ENCODE measurements around the gene ANK2.

Gene ANK2

GRCh38 chr4:113256946-113257345 lies 207.5 kb downstream of the ANK2 start:
- no peak overlapping the region for H3K4me3 ChIP-seq (ENCODE audit: low read depth, low read length)
- DNase-seq: no peak
- H3K4me1 ChIP-seq: no peaks in the 10 kb centered on the region
- H3K27me3 ChIP-seq: no peaks in the 10 kb centered on the region
- TF ChIP-seq, protein P1, sequence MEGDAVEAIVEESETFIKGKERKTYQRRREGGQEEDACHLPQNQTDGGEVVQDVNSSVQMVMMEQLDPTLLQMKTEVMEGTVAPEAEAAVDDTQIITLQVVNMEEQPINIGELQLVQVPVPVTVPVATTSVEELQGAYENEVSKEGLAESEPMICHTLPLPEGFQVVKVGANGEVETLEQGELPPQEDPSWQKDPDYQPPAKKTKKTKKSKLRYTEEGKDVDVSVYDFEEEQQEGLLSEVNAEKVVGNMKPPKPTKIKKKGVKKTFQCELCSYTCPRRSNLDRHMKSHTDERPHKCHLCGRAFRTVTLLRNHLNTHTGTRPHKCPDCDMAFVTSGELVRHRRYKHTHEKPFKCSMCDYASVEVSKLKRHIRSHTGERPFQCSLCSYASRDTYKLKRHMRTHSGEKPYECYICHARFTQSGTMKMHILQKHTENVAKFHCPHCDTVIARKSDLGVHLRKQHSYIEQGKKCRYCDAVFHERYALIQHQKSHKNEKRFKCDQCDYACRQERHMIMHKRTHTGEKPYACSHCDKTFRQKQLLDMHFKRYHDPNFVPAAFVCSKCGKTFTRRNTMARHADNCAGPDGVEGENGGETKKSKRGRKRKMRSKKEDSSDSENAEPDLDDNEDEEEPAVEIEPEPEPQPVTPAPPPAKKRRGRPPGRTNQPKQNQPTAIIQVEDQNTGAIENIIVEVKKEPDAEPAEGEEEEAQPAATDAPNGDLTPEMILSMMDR (IDR thresholded peaks at IDR 0.05; ENCODE audit: low read depth, low read length): no peak
- peaks cover 8% of the 10 kb centered on the region for H3K36me3 ChIP-seq
- H3K9me3 ChIP-seq: no peaks in the 10 kb centered on the region

- peaks cover 6% of the 10 kb centered on the region for H3K36me3 ChIP-seq
- no peaks in the 10 kb centered on the region for H3K9me3 ChIP-seq
- H3K27me3 ChIP-seq: no peaks in the 10 kb centered on the region
- no peaks in the 10 kb centered on the region for H3K4me1 ChIP-seq
- no peak for DNase-seq
- no peak overlapping the region for H3K4me3 ChIP-seq (ENCODE audit: low read depth, low read length)
- TF ChIP-seq, protein P1 (IDR thresholded peaks at IDR 0.05; ENCODE audit: low read depth, low read length): no peak
Measured at GRCh38 chr4:113260688-113261087, 211.2 kb downstream of the ANK2 start.

DNA sequence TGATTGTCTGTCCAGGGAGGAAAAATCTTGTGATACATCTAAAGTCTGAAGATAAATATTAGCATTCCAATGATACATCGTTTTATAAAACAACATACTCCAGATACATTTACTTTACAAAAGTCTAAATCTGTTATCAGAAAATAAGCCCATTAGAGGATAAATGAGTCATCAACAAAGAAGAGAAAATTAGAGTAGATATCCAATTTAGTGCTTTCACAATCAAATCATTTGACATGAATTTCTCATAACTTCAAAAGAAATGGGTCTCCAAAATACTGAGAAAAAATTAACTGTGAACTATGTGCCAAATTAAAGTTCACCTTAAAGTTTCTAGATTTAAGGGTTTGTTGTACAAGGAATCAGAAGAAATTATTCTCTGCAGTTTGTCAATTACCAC lies 213.8 kb downstream of the ANK2 start:
- DNase-seq: no peak
- H3K9me3 ChIP-seq: no peaks in the 10 kb centered on the region
- no peaks in the 10 kb centered on the region for H3K4me1 ChIP-seq
- H3K4me3 ChIP-seq (ENCODE audit: low read depth, low read length): no peak overlapping the region
- H3K27me3 ChIP-seq: no peaks in the 10 kb centered on the region
- H3K36me3 ChIP-seq: peaks cover 4% of the 10 kb centered on the region
- TF ChIP-seq, protein P1 (IDR thresholded peaks at IDR 0.05; ENCODE audit: low read depth, low read length): no peak

GRCh38 chr4:113270520-113271319 lies 221.3 kb downstream of the ANK2 start:
- no peaks in the 10 kb centered on the region for H3K27me3 ChIP-seq
- H3K4me1 ChIP-seq: no peaks in the 10 kb centered on the region
- H3K4me3 ChIP-seq (ENCODE audit: low read depth, low read length): no peak overlapping the region
- H3K36me3 ChIP-seq: no peaks in the 10 kb centered on the region; the same call in 1 of the 2 replicates
- TF ChIP-seq, protein P1 (IDR thresholded peaks at IDR 0.05; ENCODE audit: low read depth, low read length): no peak
- no peaks in the 10 kb centered on the region for H3K9me3 ChIP-seq
- DNase-seq: no peak

DNA sequence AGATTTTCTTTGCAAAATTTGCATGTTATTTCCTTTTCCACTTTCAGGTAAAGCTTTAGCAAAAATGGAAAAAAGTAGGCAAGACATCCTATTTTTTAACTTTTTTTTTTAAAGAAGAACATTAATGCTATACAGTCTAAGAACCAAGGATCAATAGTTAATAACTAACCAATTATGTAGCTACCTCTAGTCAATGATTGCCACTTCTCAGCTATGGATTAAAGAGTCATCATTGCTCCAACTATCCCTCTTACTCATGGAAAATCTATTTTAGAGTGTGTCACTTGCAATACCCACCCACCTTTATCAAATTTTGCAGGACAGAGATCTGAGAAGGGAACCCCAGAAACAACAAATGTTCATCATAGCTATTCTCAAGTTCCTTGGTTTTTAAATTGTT lies 223.1 kb downstream of the ANK2 start:
- no peaks in the 10 kb centered on the region for H3K27me3 ChIP-seq
- DNase-seq: no peak
- H3K4me3 ChIP-seq (ENCODE audit: low read depth, low read length): no peak overlapping the region
- H3K4me1 ChIP-seq: no peaks in the 10 kb centered on the region
- no peaks in the 10 kb centered on the region; the same call in 1 of the 2 replicates for H3K36me3 ChIP-seq
- TF ChIP-seq, protein P1 (IDR thresholded peaks at IDR 0.05; ENCODE audit: low read depth, low read length): no peak
- no peaks in the 10 kb centered on the region for H3K9me3 ChIP-seq

DNA sequence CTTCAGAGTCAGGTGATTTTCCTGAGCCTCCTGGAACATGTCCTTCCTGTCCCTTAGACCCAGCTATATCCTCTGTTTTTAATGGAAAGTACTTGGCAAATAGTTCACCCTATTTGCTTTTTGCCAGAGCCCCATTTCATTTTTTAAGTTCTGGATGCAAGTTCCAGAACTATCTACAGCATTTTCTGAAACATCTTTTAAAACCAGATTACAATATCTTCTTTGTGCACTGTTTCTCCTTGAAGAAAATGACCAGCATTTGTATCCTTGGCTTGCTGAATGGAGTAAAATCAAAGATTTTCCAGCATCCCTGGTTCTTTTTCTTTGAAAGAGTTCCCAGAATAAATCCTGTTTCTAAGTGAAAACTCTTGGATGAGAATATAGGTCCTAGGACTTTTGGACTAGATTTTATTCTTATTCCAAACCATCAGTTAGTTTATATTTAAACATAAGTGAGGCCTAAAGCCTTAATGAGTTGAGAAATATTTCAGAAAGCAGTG lies 224.3 kb downstream of the ANK2 start:
- TF ChIP-seq, protein P1 (IDR thresholded peaks at IDR 0.05; ENCODE audit: low read depth, low read length): no peak
- H3K4me3 ChIP-seq (ENCODE audit: low read depth, low read length): no peak overlapping the region

More for the DNA sequence above, 224.3 kb downstream of the ANK2 start:
- Histone ChIP-seq H3K9me3 (no peaks in the 10 kb centered on the region), H3K36me3 (no peaks in the 10 kb centered on the region; the same call in 1 of the 2 replicates), H3K27me3 (no peaks in the 10 kb centered on the region), H3K4me1 (no peaks in the 10 kb centered on the region)
- no peak for DNase-seq

Measured in BE2C (cell line).